ENCODE results near the gene RXRA. TPM values are rescaled to one million over a fixed set of nuclear protein-coding genes. Genes with fewer than 3 reads are reported as not detected.

The RXRA gene
- polyA plus RNA-seq, 1 of the 3 experiments (the other 2 are of a cell fraction) = 7.6 TPM

GRCh38 chr9:134313470-134313869 is 12.8 kb upstream of the RXRA start:
- Histone ChIP-seq H2AFZ (ENCODE audit: low read depth) (no peak overlapping the region), H3K4me2 (no peak overlapping the region), H3K4me1 (ENCODE audit: control insufficient read depth in 1 of 2, insufficient read depth in 2 of 2, low read depth in 1 of 2, low read length in 1 of 2) (peaks cover 18 to 27% of the 10 kb centered on the region in 2 experiments), H3K9me3 (peaks cover 5% of the 10 kb centered on the region), H3K9me2 (no peaks in the 10 kb centered on the region), H3F3A (replicated peaks; ENCODE audit: insufficient read depth) (peaks cover 7% of the 10 kb centered on the region), H4K20me1 (ENCODE audit: insufficient read depth) (no peaks in the 10 kb centered on the region), H3K36me3 (replicated peaks in 1 of 2; ENCODE audit: control insufficient read depth in 1 of 2, insufficient read depth in 2 of 2, low read length in 1 of 2) (no peaks in the 10 kb centered on the region), H3K4me3 (ENCODE audit: low read depth in 2 of 2, low read length in 1 of 2) (no peak overlapping the region), H3K27me3 (ENCODE audit: insufficient read depth) (no peaks in the 10 kb centered on the region), H3K79me2 (ENCODE audit: insufficient read depth) (no peaks in the 10 kb centered on the region), H3K9ac (no peak overlapping the region), H3K27ac (ENCODE audit: low read depth in 2 of 2, low read length in 1 of 2) (no peak overlapping the region)
- 60% methylated on average over 2 of the region's 2 CpGs for WGBS (ENCODE audit: low lambda C conversion rate)
- no peak for TF ChIP-seq MEF2A (IDR thresholded peaks at IDR 0.05; ENCODE audit: borderline replicate concordance, low read depth)
- TF ChIP-seq NRF1 (IDR thresholded peaks at IDR 0.05; ENCODE audit: low read depth, low read length) = no peak
- no peak for TF ChIP-seq MXI1 (IDR thresholded peaks at IDR 0.05; ENCODE audit: low read depth, low read length)
- TF ChIP-seq EZH2phosphoT487 (IDR thresholded peaks at IDR 0.05; ENCODE audit: borderline replicate concordance, low read depth) = no peak
- TF ChIP-seq, protein P1, sequence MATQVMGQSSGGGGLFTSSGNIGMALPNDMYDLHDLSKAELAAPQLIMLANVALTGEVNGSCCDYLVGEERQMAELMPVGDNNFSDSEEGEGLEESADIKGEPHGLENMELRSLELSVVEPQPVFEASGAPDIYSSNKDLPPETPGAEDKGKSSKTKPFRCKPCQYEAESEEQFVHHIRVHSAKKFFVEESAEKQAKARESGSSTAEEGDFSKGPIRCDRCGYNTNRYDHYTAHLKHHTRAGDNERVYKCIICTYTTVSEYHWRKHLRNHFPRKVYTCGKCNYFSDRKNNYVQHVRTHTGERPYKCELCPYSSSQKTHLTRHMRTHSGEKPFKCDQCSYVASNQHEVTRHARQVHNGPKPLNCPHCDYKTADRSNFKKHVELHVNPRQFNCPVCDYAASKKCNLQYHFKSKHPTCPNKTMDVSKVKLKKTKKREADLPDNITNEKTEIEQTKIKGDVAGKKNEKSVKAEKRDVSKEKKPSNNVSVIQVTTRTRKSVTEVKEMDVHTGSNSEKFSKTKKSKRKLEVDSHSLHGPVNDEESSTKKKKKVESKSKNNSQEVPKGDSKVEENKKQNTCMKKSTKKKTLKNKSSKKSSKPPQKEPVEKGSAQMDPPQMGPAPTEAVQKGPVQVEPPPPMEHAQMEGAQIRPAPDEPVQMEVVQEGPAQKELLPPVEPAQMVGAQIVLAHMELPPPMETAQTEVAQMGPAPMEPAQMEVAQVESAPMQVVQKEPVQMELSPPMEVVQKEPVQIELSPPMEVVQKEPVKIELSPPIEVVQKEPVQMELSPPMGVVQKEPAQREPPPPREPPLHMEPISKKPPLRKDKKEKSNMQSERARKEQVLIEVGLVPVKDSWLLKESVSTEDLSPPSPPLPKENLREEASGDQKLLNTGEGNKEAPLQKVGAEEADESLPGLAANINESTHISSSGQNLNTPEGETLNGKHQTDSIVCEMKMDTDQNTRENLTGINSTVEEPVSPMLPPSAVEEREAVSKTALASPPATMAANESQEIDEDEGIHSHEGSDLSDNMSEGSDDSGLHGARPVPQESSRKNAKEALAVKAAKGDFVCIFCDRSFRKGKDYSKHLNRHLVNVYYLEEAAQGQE (IDR thresholded peaks at IDR 0.05; ENCODE audit: low read depth, low read length) = no peak
- TF ChIP-seq SMC3 (IDR thresholded peaks at IDR 0.05; ENCODE audit: low read depth, low read length) = no peak
- TF ChIP-seq SIN3A (IDR thresholded peaks at IDR 0.05; ENCODE audit: borderline replicate concordance, low read depth, low read length) = no peak
- TF ChIP-seq ELF1 (IDR thresholded peaks at IDR 0.05) = no peak
- TF ChIP-seq, protein P2, sequence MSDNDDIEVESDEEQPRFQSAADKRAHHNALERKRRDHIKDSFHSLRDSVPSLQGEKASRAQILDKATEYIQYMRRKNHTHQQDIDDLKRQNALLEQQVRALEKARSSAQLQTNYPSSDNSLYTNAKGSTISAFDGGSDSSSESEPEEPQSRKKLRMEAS (IDR thresholded peaks at IDR 0.05; ENCODE audit: low read depth) = no peak
- TF ChIP-seq RAD21 (IDR thresholded peaks at IDR 0.05; ENCODE audit: low read length) = no peak
- TF ChIP-seq TEAD4 (IDR thresholded peaks at IDR 0.05; ENCODE audit: borderline replicate concordance, insufficient read depth) = no peak
- TF ChIP-seq, protein P3, sequence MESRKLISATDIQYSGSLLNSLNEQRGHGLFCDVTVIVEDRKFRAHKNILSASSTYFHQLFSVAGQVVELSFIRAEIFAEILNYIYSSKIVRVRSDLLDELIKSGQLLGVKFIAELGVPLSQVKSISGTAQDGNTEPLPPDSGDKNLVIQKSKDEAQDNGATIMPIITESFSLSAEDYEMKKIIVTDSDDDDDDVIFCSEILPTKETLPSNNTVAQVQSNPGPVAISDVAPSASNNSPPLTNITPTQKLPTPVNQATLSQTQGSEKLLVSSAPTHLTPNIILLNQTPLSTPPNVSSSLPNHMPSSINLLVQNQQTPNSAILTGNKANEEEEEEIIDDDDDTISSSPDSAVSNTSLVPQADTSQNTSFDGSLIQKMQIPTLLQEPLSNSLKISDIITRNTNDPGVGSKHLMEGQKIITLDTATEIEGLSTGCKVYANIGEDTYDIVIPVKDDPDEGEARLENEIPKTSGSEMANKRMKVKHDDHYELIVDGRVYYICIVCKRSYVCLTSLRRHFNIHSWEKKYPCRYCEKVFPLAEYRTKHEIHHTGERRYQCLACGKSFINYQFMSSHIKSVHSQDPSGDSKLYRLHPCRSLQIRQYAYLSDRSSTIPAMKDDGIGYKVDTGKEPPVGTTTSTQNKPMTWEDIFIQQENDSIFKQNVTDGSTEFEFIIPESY (IDR thresholded peaks at IDR 0.05; ENCODE audit: borderline replicate concordance, low read depth) = no peak
- no peak for TF ChIP-seq RCOR1 (IDR thresholded peaks at IDR 0.05; ENCODE audit: low read length)
- no peak for TF ChIP-seq FOXJ3 (CRISPR knock-in tag; IDR thresholded peaks at IDR 0.05)
- TF ChIP-seq, protein P4, sequence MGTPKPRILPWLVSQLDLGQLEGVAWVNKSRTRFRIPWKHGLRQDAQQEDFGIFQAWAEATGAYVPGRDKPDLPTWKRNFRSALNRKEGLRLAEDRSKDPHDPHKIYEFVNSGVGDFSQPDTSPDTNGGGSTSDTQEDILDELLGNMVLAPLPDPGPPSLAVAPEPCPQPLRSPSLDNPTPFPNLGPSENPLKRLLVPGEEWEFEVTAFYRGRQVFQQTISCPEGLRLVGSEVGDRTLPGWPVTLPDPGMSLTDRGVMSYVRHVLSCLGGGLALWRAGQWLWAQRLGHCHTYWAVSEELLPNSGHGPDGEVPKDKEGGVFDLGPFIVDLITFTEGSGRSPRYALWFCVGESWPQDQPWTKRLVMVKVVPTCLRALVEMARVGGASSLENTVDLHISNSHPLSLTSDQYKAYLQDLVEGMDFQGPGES (IDR thresholded peaks at IDR 0.05; ENCODE audit: low read depth, low read length) = no peak
- no peak for TF ChIP-seq GATA2 (CRISPR knock-in tag; IDR thresholded peaks at IDR 0.05)
- no peak for TF ChIP-seq TAF1 (IDR thresholded peaks at IDR 0.05; ENCODE audit: borderline replicate concordance, low read depth, low read length)
- DNase-seq = no peak
- POLR2A ChIA-PET = no interaction called here
- CTCF ChIA-PET = interaction anchor here (0.9 to 1.0 kb wide), 2 partner anchors 137 to 142 kb away, joined by 3 read pairs; no protein-coding TSS in a partner anchor
